Measurements from ENCODE around the gene FBXW8.

FBXW8 gene

DNA sequence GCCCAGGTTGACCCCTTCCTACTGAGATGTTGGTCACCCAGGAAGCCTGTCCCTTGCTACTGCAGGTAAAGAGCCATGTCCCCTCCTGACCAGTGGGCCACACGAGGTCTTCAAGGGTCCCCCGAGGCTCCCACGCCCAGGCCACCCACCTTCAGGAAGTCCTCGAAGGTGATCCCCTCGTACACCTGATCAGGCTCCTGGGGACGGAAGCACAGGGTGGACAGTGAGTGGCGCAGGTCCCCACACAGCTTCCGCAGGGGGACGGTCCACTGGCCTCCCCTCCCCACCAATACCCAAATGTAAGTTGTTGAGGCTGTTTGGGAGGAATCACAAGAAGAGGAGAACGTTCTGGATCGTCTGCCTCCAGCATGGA is 131.0 kb downstream of the FBXW8 start:
- no peak for TF ChIP-seq CTCF (IDR thresholded peaks at IDR 0.05; ENCODE audit: borderline replicate concordance, control extremely low read depth, extremely low read depth, insufficient read depth, missing control alignments)
- no peak for DNase-seq (ENCODE audit: low spot score)
- in situ Hi-C loops (cut with MboI; ENCODE audit: low sequenced_read_pairs, unreplicated experiment), result no loop called here

DNA sequence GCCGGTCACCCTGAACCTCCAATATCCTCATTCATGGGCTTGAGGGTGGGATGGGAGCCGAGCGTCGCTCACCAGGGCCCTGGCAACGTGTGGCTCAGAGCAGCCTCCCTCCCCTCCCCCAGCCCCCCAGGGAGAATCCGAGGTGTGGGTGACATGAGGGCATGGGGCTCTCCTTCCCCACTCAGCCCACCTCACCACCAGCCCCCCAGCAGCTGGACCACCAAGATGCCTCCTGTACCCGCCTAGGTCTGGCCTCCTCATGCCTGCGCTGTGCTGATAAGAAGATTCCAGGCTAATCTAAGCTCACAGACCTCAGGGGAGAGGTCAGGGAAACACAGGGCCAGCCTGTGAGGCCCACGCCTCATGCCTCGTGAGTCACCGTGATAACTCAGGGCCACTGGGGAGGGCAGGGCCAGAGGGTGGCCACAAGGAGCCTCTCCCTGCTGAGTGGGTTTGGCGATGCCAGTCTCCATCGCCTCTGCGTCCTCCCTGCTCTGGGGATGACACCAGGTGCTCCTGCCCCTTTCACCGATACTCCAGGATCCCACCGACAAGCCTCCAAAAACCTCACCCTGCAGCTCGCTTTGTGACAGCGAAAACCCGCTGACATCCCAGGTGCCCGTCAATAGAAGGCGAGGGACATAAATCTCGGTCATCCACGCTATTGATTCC is 131.6 kb downstream of the FBXW8 start:
- no peak for DNase-seq (ENCODE audit: low spot score)
- in situ Hi-C loops (cut with MboI; ENCODE audit: low sequenced_read_pairs, unreplicated experiment), result no loop called here
- TF ChIP-seq CTCF (IDR thresholded peaks at IDR 0.05; ENCODE audit: borderline replicate concordance, control extremely low read depth, extremely low read depth, insufficient read depth, missing control alignments), result no peak

DNA sequence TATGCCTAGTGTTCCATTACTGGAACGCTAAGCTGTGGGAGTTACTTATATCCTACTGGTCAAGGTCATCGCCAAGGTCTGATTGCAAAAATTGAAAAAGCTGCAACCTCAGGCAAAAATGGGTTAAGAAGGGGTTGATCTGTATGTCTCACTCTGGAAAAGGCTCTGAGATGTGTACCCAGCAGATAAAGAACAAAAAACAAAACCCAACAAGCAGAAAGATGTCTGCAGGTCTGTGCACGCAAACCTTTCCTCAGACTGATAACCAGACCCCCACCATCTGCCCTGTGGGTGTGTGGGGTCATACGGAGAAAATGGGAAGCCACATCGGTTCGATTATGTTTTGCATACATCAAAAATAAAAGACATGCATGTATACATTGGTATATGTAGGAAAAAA is 132.1 kb downstream of the FBXW8 start:
- TF ChIP-seq CTCF (IDR thresholded peaks at IDR 0.05; ENCODE audit: borderline replicate concordance, control extremely low read depth, extremely low read depth, insufficient read depth, missing control alignments), result no peak
- no peak for DNase-seq (ENCODE audit: low spot score)
- in situ Hi-C loops (cut with MboI; ENCODE audit: low sequenced_read_pairs, unreplicated experiment), result no loop called here

DNA sequence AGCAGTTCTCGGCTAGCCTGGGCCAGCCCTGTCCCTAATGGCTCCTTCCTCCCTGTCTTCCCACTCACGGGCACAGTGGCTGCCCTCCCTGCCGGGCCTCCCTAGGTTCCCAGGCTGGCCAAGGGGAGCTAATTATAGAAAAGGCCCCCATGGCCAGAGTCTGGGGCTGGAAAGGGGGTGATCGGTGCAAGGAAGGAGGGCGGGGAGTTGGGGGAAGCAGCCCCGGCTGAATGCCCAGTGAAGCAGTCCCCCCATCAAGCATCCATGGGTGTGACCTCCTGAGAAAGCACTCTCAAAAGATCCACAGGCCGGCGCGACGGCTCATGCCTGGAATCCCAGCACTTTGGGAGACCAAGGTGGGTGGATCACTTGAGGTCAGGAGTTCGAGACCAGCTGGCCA is 133.6 kb downstream of the FBXW8 start:
- in situ Hi-C loops (cut with MboI; ENCODE audit: low sequenced_read_pairs, unreplicated experiment), result no loop called here
- no peak for TF ChIP-seq CTCF (IDR thresholded peaks at IDR 0.05; ENCODE audit: borderline replicate concordance, control extremely low read depth, extremely low read depth, insufficient read depth, missing control alignments)
- DNase-seq (ENCODE audit: low spot score), result no peak

GRCh38 chr12:117044790-117045159 is 134.0 kb downstream of the FBXW8 start:
- DNase-seq (ENCODE audit: low spot score), result no peak
- no peak for TF ChIP-seq CTCF (IDR thresholded peaks at IDR 0.05; ENCODE audit: borderline replicate concordance, control extremely low read depth, extremely low read depth, insufficient read depth, missing control alignments)
- in situ Hi-C loops (cut with MboI; ENCODE audit: low sequenced_read_pairs, unreplicated experiment), result no loop called here

GRCh38 chr12:117045160-117046010 is 134.6 kb downstream of the FBXW8 start:
- no peak for TF ChIP-seq CTCF (IDR thresholded peaks at IDR 0.05; ENCODE audit: borderline replicate concordance, control extremely low read depth, extremely low read depth, insufficient read depth, missing control alignments)
- DNase-seq (ENCODE audit: low spot score), result no peak
- in situ Hi-C loops (cut with MboI; ENCODE audit: low sequenced_read_pairs, unreplicated experiment), result no loop called here

All from GM13976 (cell line).